Glutamatergic neuron (in vitro differentiated cells): ENCODE results near the gene IL16. TPM values are rescaled to one million over a fixed set of nuclear protein-coding genes. Genes with fewer than 3 reads are reported as not detected.
"Not testable (repeated sequence)": the region's sequence is repeated elsewhere in the genome, so short reads cannot be mapped to it uniquely, and the experiment has no call there.

Experiments used
- DNase-seq: peaks from one replicate; pipeline ENCODE4 v3.0.0; 2022
- H3K27ac Mint-ChIP-seq: one replicate; pipeline ENCODE4 v1.8.0; 2020; ENCODE audit warnings: mild to moderate bottlenecking, mixed read lengths, inconsistent platforms; ENCODE audit not compliant: unreplicated experiment
- H3K27me3 Mint-ChIP-seq: one replicate; pipeline ENCODE4 v1.8.0; 2020; ENCODE audit warnings: mild to moderate bottlenecking, moderate library complexity, mixed read lengths, inconsistent platforms; ENCODE audit not compliant: unreplicated experiment
- H3K36me3 Mint-ChIP-seq: one replicate; pipeline ENCODE4 v1.8.0; 2020; ENCODE audit warnings: mild to moderate bottlenecking, mixed read lengths, inconsistent platforms; ENCODE audit not compliant: unreplicated experiment
- H3K4me1 Mint-ChIP-seq: one replicate; pipeline ENCODE4 v1.8.0; 2020; ENCODE audit warnings: mild to moderate bottlenecking, low read depth, mixed read lengths, inconsistent platforms; ENCODE audit not compliant: unreplicated experiment
- H3K4me3 Mint-ChIP-seq: one replicate; pipeline ENCODE4 v1.8.0; 2020; ENCODE audit warnings: mild to moderate bottlenecking, mixed read lengths, inconsistent platforms; ENCODE audit not compliant: unreplicated experiment
- H3K9me3 Mint-ChIP-seq: one replicate; pipeline ENCODE4 v1.8.0; 2020; ENCODE audit warnings: mild to moderate bottlenecking, moderate library complexity, mixed read lengths, inconsistent platforms; ENCODE audit not compliant: unreplicated experiment
- CTCF ChIP-seq: fragments of 200-600 bp; sonication (generic); IDR thresholded peaks from one replicate; pipeline ENCODE4 v1.5.0; 2021; ENCODE audit not compliant: partially characterized antibody, unreplicated experiment
- total RNA-seq: library from RNA; stranded (reverse); fragmentation: NEBNext Ultra II Directional; extraction: Animal tissue kit (Norgen Biotek cat#: 25700); gene quantifications from one replicate; pipeline ENCODE4 v1.2.1, GENCODE V29; 2021; ENCODE audit not compliant: unreplicated experiment

IL16 gene
- total RNA-seq, 1 donor from 2014 or later: 0.27 TPM

GRCh38 chr15:81195339-81195864 is 1.3 kb upstream of the IL16 start:
- DNase-seq: no peak
- H3K4me3 Mint-ChIP-seq: no peak overlapping the region
- H3K4me1 Mint-ChIP-seq: peaks cover 4% of the 10 kb centered on the region
- no peak overlapping the region for H3K27ac Mint-ChIP-seq
- H3K36me3 Mint-ChIP-seq: no peaks in the 10 kb centered on the region
- no peak for TF ChIP-seq CTCF
- no peaks in the 10 kb centered on the region for H3K9me3 Mint-ChIP-seq
- no peaks in the 10 kb centered on the region for H3K27me3 Mint-ChIP-seq

GRCh38 chr15:81197255-81197630 is 564 bp downstream of the IL16 start:
- no peak overlapping the region for H3K4me3 Mint-ChIP-seq

GRCh38 chr15:81197688-81198281 is 1.1 kb downstream of the IL16 start:
- Mint-ChIP-seq H3K4me3 (no peak overlapping the region), H3K4me1 (peaks cover 4% of the 10 kb centered on the region), H3K27ac (no peak overlapping the region), H3K9me3 (no peaks in the 10 kb centered on the region), H3K36me3 (no peaks in the 10 kb centered on the region), H3K27me3 (no peaks in the 10 kb centered on the region)
- DNase-seq: no peak
- no peak for TF ChIP-seq CTCF

More at GRCh38 chr15:81197255-81197630, 564 bp downstream of the IL16 start:
- H3K9me3 Mint-ChIP-seq: no peaks in the 10 kb centered on the region
- TF ChIP-seq CTCF: no peak
- no peak overlapping the region for H3K27ac Mint-ChIP-seq
- no peaks in the 10 kb centered on the region for H3K36me3 Mint-ChIP-seq
- H3K27me3 Mint-ChIP-seq: no peaks in the 10 kb centered on the region
- H3K4me1 Mint-ChIP-seq: peaks cover 4% of the 10 kb centered on the region
- DNase-seq: no peak

- Mint-ChIP-seq H3K9me3 (no peaks in the 10 kb centered on the region), H3K4me3 (no peak overlapping the region), H3K27me3 (no peaks in the 10 kb centered on the region), H3K4me1 (peaks cover 4% of the 10 kb centered on the region), H3K27ac (no peak overlapping the region), H3K36me3 (no peaks in the 10 kb centered on the region)
- TF ChIP-seq CTCF: no peak
- no peak for DNase-seq
Observed at GRCh38 chr15:81199031-81199779, 2.5 kb downstream of the IL16 start.

- Mint-ChIP-seq H3K4me3 (no peak overlapping the region), H3K9me3 (peaks cover 2% of the 10 kb centered on the region), H3K27me3 (no peaks in the 10 kb centered on the region), H3K27ac (no peak overlapping the region), H3K4me1 (no peaks in the 10 kb centered on the region), H3K36me3 (peaks cover 8% of the 10 kb centered on the region)
- no peak for DNase-seq
- TF ChIP-seq CTCF: no peak
Observed at GRCh38 chr15:81206018-81206417, 9.3 kb downstream of the IL16 start.

GRCh38 chr15:81207987-81208386 is 11.3 kb downstream of the IL16 start:
- not testable (repeated sequence) for H3K9me3 Mint-ChIP-seq, H3K27ac Mint-ChIP-seq, H3K27me3 Mint-ChIP-seq, H3K4me1 Mint-ChIP-seq, DNase-seq, H3K4me3 Mint-ChIP-seq, H3K36me3 Mint-ChIP-seq
